22Rv1 (cell line): ENCODE measurements around the gene STAT4.

ENCODE experiments used
- ZFX ChIP-seq: fragments of 450-650 bp; IDR thresholded peaks from 2 replicates; pipeline ENCODE4 v1.6.1; 2017; ENCODE audit warnings: antibody characterized with exemption, borderline replicate concordance
- TF ChIP-seq, protein P1 (sequence below): fragments of 450-650 bp; IDR thresholded peaks from 2 replicates; pipeline ENCODE4 v1.5.1; 2017; ENCODE audit warnings: mild to moderate bottlenecking

DNA sequence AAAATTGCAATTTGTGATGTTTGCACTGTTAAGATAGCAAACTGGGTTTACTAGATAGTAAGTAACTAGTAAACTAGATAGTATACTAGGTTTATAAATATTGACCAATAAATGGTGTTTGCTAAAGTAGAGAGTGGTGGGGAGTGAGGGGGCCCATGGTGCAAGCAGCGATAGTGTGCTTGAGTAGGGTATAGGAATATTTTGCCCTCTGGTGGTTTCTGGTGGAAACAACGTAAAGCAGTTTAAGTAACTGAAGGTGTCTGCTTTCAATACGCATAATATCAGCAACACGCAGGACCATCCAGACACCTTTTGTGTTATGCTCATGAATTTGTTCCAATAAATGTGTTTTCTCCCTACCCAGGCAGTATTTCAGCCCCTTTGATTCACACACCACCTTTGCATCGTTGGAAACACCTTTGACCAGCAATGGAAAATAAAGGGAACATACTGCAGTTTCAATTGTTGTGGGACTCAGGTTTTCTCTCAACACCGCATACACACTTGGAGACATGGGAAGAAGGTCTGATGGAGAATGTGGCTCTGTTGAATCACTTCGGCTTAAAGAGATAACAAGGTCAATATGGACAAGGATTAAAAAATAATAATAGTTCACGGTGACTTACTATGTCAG, 120.2 kb downstream of the STAT4 start:
- TF ChIP-seq, protein P1, sequence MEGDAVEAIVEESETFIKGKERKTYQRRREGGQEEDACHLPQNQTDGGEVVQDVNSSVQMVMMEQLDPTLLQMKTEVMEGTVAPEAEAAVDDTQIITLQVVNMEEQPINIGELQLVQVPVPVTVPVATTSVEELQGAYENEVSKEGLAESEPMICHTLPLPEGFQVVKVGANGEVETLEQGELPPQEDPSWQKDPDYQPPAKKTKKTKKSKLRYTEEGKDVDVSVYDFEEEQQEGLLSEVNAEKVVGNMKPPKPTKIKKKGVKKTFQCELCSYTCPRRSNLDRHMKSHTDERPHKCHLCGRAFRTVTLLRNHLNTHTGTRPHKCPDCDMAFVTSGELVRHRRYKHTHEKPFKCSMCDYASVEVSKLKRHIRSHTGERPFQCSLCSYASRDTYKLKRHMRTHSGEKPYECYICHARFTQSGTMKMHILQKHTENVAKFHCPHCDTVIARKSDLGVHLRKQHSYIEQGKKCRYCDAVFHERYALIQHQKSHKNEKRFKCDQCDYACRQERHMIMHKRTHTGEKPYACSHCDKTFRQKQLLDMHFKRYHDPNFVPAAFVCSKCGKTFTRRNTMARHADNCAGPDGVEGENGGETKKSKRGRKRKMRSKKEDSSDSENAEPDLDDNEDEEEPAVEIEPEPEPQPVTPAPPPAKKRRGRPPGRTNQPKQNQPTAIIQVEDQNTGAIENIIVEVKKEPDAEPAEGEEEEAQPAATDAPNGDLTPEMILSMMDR, result peak; percentile 82
- TF ChIP-seq ZFX, result no peak
